GM18520 (cell line): ENCODE results near the gene SLCO2A1.
"Not testable (repeated sequence)": the region's sequence is repeated elsewhere in the genome, so short reads cannot be mapped to it uniquely, and the experiment has no call there.

Experiments used
- ATAC-seq: cut with Tn5 transposase; IDR thresholded peaks from one replicate; pipeline ENCODE4 v1.9.1; 2021; ENCODE audit not compliant: unreplicated experiment

Gene SLCO2A1

GRCh38 chr3:134029734-134030378, at the start of gene SLCO2A1:
Gene SLCO2A1, minus strand, starts transcription at chr3:134029925. Its CDS starts 123 bp downstream, at chr3:134029802.
- ATAC-seq: no peak

- no peak for ATAC-seq
Measured at GRCh38 chr3:134079111-134079547, 49.4 kb upstream of the SLCO2A1 start.

- no peak for ATAC-seq
Measured at GRCh38 chr3:134078169-134078831, 48.6 kb upstream of the SLCO2A1 start.

GRCh38 chr3:134077649-134078161, 48.0 kb upstream of the SLCO2A1 start:
- ATAC-seq: no peak

- no peak for ATAC-seq
Measured at GRCh38 chr3:134076851-134077250, 47.1 kb upstream of the SLCO2A1 start.

GRCh38 chr3:134075846-134076245, 46.1 kb upstream of the SLCO2A1 start:
- ATAC-seq: no peak

GRCh38 chr3:134075568-134075825, 45.8 kb upstream of the SLCO2A1 start:
- ATAC-seq: no peak

- ATAC-seq: no peak
Measured at GRCh38 chr3:134074790-134075567, 45.3 kb upstream of the SLCO2A1 start.

GRCh38 chr3:134074001-134074789, 44.5 kb upstream of the SLCO2A1 start:
- ATAC-seq: no peak

- ATAC-seq: no peak
Measured at GRCh38 chr3:134073583-134073945, 43.8 kb upstream of the SLCO2A1 start.

GRCh38 chr3:134072881-134073582, 43.3 kb upstream of the SLCO2A1 start:
- no peak for ATAC-seq

- ATAC-seq: not testable (repeated sequence)
Measured at GRCh38 chr3:134070281-134070680, 40.6 kb upstream of the SLCO2A1 start.

- ATAC-seq: no peak
Measured at GRCh38 chr3:134068429-134068828, 38.7 kb upstream of the SLCO2A1 start.

- no peak for ATAC-seq
Measured at GRCh38 chr3:134067531-134068161, 37.9 kb upstream of the SLCO2A1 start.

GRCh38 chr3:134066651-134067530, 37.2 kb upstream of the SLCO2A1 start:
- no peak for ATAC-seq

GRCh38 chr3:134066158-134066541, 36.4 kb upstream of the SLCO2A1 start:
- no peak for ATAC-seq

- no peak for ATAC-seq
Measured at GRCh38 chr3:134065252-134066157, 35.8 kb upstream of the SLCO2A1 start.

GRCh38 chr3:134064081-134064480, 34.4 kb upstream of the SLCO2A1 start:
- no peak for ATAC-seq
